BLaER1 (cell line): ENCODE data around the gene TLCD1.

ENCODE experiments used
- H3K27ac ChIP-seq: shearing (Covaris generic); formaldehyde crosslinking; 2 replicates; pipeline ENCODE4 v1.8.1; 2022
- H3K27me3 ChIP-seq: shearing (Covaris generic); formaldehyde crosslinking; 2 replicates; pipeline ENCODE4 v1.8.1; 2022
- H3K36me3 ChIP-seq: shearing (Covaris generic); formaldehyde crosslinking; 2 replicates; pipeline ENCODE4 v1.8.1; 2022
- H3K4me1 ChIP-seq: shearing (Covaris generic); formaldehyde crosslinking; 2 replicates; pipeline ENCODE4 v1.8.1; 2022
- H3K4me2 ChIP-seq: shearing (Covaris generic); formaldehyde crosslinking; 2 replicates; pipeline ENCODE4 v1.8.1; 2022
- H3K4me3 ChIP-seq: shearing (Covaris generic); formaldehyde crosslinking; 2 replicates; pipeline ENCODE4 v1.8.1; 2022
- H3K9ac ChIP-seq: shearing (Covaris generic); formaldehyde crosslinking; 2 replicates; pipeline ENCODE4 v1.8.1; 2022
- H3K9me3 ChIP-seq: shearing (Covaris generic); formaldehyde crosslinking; 2 replicates; pipeline ENCODE4 v1.8.1; 2022
- H4K20me1 ChIP-seq: shearing (Covaris generic); formaldehyde crosslinking; 2 replicates; pipeline ENCODE4 v1.8.1; 2022
- Cebpa-rat ChIP-seq: shearing (Covaris generic); IDR thresholded peaks from 2 replicates; pipeline ENCODE4 v1.8.1; 2022

The TLCD1 gene

GRCh38 chr17:28756049-28756804, 30.2 kb upstream of the TLCD1 start:
- H3K4me1 ChIP-seq = peaks cover 11% of the 10 kb centered on the region
- peaks cover 82% of the 10 kb centered on the region for H3K36me3 ChIP-seq
- H3K9me3 ChIP-seq = no peaks in the 10 kb centered on the region
- H3K27ac ChIP-seq = no peak overlapping the region
- no peaks in the 10 kb centered on the region for H3K27me3 ChIP-seq
- TF ChIP-seq Cebpa-rat = no peak
- H3K9ac ChIP-seq = no peak overlapping the region
- H3K4me2 ChIP-seq = no peak overlapping the region
- H3K4me3 ChIP-seq = no peak overlapping the region
- H4K20me1 ChIP-seq = peaks cover 46% of the 10 kb centered on the region

GRCh38 chr17:28755486-28755885, 29.5 kb upstream of the TLCD1 start:
- Histone ChIP-seq H3K27ac (no peak overlapping the region), H3K4me2 (no peak overlapping the region)

GRCh38 chr17:28751600-28752366, 25.8 kb upstream of the TLCD1 start:
- no peak overlapping the region for H3K4me3 ChIP-seq
- no peaks in the 10 kb centered on the region for H3K9me3 ChIP-seq
- no peak overlapping the region for H3K9ac ChIP-seq
- no peak for TF ChIP-seq Cebpa-rat
- H4K20me1 ChIP-seq = peaks cover 62% of the 10 kb centered on the region
- no peak overlapping the region for H3K4me2 ChIP-seq
- H3K36me3 ChIP-seq = peaks cover 81% of the 10 kb centered on the region
- H3K27me3 ChIP-seq = no peaks in the 10 kb centered on the region
- peaks cover 27% of the 10 kb centered on the region for H3K4me1 ChIP-seq
- no peak overlapping the region for H3K27ac ChIP-seq

More at GRCh38 chr17:28755486-28755885, 29.5 kb upstream of the TLCD1 start:
- Histone ChIP-seq H3K9ac (no peak overlapping the region), H4K20me1 (peaks cover 46% of the 10 kb centered on the region), H3K4me1 (peaks cover 11% of the 10 kb centered on the region), H3K9me3 (no peaks in the 10 kb centered on the region), H3K27me3 (no peaks in the 10 kb centered on the region), H3K4me3 (no peak overlapping the region), H3K36me3 (peaks cover 82% of the 10 kb centered on the region)
- TF ChIP-seq Cebpa-rat = no peak

- peaks cover 41% of the 10 kb centered on the region for H3K4me1 ChIP-seq
- no peak overlapping the region for H3K4me2 ChIP-seq
- peaks cover 77% of the 10 kb centered on the region for H3K36me3 ChIP-seq
- H3K9me3 ChIP-seq = no peaks in the 10 kb centered on the region
- no peaks in the 10 kb centered on the region for H3K27me3 ChIP-seq
- no peak overlapping the region for H3K27ac ChIP-seq
- peak overlapping the region; percentile 50; the same call in 1 of the 2 replicates for H3K9ac ChIP-seq
- H4K20me1 ChIP-seq = peaks cover 76% of the 10 kb centered on the region
- no peak overlapping the region for H3K4me3 ChIP-seq
- TF ChIP-seq Cebpa-rat = no peak
Observed at GRCh38 chr17:28750178-28751047, 24.4 kb upstream of the TLCD1 start.

- no peak overlapping the region for H3K4me3 ChIP-seq
- peaks cover 41% of the 10 kb centered on the region for H3K4me1 ChIP-seq
- H4K20me1 ChIP-seq = peaks cover 84% of the 10 kb centered on the region
- H3K27ac ChIP-seq = no peak overlapping the region
- H3K4me2 ChIP-seq = no peak overlapping the region
- no peak overlapping the region for H3K9ac ChIP-seq
- no peak for TF ChIP-seq Cebpa-rat
- no peaks in the 10 kb centered on the region for H3K9me3 ChIP-seq
- peaks cover 71% of the 10 kb centered on the region for H3K36me3 ChIP-seq
- H3K27me3 ChIP-seq = no peaks in the 10 kb centered on the region
Observed at GRCh38 chr17:28749516-28750177, 23.6 kb upstream of the TLCD1 start.

GRCh38 chr17:28748852-28749515, 23.0 kb upstream of the TLCD1 start:
- Histone ChIP-seq H3K9me3 (no peaks in the 10 kb centered on the region), H3K4me1 (peaks cover 41% of the 10 kb centered on the region), H3K4me2 (no peak overlapping the region), H4K20me1 (peaks cover 87% of the 10 kb centered on the region), H3K4me3 (no peak overlapping the region), H3K27ac (no peak overlapping the region), H3K27me3 (no peaks in the 10 kb centered on the region), H3K9ac (no peak overlapping the region), H3K36me3 (peaks cover 67% of the 10 kb centered on the region)
- no peak for TF ChIP-seq Cebpa-rat

GRCh38 chr17:28747801-28748750, 22.0 kb upstream of the TLCD1 start:
- H3K9ac ChIP-seq = no peak overlapping the region

More at GRCh38 chr17:28747801-28748750, 22.0 kb upstream of the TLCD1 start:
- Histone ChIP-seq H3K9me3 (no peaks in the 10 kb centered on the region), H3K27me3 (no peaks in the 10 kb centered on the region), H3K4me3 (no peak overlapping the region), H3K4me2 (no peak overlapping the region), H3K36me3 (peaks cover 67% of the 10 kb centered on the region), H3K27ac (0 out of 2 replicates have a peak overlapping the region, but pooled peaks have one; percentile 95), H4K20me1 (peaks cover 86% of the 10 kb centered on the region), H3K4me1 (peaks cover 44% of the 10 kb centered on the region)
- no peak for TF ChIP-seq Cebpa-rat
